GM19043 (cell line): ENCODE measurements around the gene SLC24A3.

ENCODE experiments used
- ATAC-seq: cut with Tn5 transposase; IDR thresholded peaks from one replicate; pipeline ENCODE4 v1.9.1; 2021; ENCODE audit warnings: low read depth; ENCODE audit not compliant: unreplicated experiment

Gene SLC24A3

DNA sequence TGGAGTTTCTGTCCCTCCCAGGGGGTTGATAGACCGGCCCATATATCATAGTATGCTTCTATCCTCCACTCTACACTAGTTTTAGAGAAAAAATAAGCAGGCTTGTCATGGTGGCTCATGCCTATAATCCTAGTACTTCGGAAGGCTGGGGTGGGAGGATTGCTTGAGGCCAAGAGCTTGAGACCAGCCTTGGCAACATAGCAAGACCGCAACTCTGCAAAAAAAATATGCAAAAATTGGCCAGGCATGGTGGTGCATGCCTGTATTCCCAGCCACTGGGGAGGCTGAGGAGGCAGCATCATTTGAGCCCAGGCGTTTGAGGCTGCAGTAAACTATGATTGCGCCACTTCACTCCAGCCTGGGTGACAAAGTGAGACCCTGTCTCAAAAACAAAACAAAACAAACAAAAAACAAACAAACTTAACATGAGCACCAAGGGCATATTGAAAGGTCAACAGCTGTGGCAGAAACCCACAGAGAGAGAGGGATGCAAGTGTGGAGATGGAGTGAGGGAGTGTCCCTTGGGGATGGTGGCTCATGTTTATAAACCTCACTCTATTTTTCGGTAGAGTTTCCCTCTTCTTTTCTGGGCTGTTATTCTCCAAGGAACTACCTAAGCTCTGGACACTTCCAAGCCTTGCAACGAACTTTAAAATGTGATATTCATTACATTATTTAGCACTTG is 24.1 kb downstream of the SLC24A3 start:
- ATAC-seq, result no peak

DNA sequence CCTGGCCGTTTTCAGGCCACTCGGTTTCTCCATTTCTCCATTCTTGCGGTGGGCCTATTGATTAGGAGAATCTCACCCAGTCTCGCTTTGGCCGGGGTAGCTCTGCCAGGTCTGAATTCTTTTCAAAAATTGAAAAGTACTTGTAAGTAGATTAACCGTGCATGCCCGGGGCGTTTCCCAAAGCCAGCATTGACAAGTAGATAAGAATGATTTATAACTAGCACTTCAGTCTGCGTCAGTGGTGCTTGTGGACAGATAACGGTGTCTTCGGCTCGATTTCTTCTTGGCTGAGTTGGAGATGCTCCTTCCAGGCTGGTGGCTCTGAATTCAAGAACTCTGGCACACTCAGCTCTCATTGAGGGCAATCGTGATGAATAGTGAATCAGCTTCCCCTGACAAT is 29.0 kb downstream of the SLC24A3 start:
- ATAC-seq, result no peak

DNA sequence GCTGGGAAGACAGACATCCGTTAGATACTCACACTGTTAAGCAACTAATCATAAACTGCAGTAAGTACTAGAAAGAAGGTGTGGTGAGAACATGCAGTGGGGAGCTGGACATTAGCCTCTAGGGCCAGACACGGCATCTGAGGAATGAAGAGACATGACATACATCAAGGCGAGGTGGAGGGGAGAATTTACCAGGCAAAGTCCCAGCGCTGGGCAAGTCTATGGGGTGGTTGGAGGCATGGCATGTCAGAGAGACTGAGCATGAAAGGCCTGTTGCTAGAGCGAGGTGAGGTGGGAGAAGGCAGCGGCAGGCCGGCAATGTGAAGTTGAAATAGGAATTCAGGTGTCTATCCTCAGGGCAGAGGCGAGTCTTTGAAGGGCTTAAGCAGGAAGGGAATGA is 31.8 kb downstream of the SLC24A3 start:
- no peak for ATAC-seq

DNA sequence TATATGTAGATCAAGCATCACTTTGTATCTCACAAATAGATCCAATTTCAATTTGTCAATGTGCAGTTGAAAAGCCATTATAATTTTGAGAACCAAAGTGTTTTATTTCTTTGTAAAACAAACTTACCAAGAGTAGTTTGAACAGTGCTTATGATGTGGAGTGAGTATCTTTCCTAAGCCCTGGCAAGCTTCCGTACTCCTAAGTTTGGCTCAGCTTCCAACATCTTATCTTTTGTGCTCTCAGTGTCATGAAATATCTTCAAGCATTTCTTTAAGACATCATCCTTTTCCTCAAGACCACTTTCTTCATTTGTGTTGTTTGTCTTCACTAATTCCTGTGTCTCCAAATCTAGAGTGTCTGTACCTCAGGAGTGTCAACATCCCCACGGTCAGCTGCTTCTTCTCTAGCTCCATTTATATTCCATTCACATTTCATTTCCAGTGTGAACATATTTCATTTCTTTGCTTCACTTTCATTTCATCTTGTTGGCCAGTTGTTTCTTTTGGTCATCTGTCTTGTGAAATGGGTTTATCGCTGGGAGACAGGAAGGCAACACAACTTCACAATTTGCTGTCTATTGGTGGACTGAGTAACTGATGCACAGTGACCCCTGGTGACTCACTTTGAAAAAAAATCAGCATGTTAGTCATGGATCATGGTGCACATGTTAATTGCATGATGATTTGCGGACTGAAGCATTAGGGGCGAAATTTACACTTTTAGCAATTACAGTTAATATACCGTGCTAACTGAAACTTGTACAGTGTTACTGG is 36.9 kb downstream of the SLC24A3 start:
- ATAC-seq, result no peak

DNA sequence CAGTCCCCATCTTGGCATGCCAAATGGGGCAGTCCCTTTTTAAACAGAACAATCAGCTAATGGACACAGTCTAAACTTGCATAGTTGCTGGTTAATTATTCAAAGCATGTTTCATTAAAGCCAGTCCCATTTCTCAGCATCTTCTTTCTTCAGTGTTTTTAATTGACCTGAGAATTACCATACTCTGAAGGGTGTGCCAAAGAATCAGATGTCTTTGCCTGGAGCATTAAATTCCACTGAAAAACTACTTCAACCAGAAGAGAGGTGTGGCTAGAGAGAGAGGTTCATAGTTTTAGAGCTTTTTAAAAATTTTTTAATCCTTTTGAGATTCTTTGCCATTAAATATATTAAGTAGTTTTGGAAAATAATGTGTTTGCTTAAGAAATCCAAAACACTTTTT is 37.9 kb downstream of the SLC24A3 start:
- ATAC-seq, result no peak

DNA sequence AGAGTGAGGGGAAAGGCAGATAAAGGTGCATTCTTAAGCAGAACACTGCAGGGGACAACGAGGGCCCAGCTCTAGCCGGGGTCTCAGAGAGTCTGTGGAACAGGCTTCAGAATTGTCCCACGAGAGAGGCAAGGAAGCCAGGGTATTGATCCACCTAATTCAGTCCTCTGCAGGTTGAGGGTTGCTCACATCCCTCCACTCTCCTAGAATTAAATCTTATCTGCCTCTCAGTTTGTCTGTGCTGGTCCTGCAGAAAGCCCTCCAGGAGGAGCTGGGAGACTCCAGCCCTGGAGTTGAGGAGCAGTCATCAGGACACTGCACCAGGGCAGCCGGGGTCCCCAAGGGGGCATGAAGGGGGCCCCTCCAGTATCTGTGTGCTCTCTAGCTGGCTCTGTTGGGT is 39.1 kb downstream of the SLC24A3 start:
- no peak for ATAC-seq

DNA sequence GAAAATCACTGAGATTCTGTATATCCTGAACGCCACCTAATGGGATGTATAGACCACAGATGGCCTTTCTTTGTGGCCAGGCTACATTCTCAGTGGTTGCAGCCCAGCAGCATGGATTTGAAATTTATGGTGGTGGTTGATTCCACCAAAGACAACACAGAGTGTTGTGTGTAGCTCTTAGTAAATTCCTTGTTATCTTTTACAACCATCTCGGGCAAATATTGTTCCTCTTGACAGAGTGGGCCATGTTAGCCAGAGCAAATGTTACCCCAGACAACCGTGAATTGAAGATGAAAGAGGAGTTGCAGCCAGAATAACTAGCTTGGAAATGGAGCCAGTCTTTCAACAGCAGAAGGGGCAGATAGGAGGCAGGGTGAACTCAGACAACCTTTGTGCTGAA is 39.5 kb downstream of the SLC24A3 start:
- no peak for ATAC-seq

DNA sequence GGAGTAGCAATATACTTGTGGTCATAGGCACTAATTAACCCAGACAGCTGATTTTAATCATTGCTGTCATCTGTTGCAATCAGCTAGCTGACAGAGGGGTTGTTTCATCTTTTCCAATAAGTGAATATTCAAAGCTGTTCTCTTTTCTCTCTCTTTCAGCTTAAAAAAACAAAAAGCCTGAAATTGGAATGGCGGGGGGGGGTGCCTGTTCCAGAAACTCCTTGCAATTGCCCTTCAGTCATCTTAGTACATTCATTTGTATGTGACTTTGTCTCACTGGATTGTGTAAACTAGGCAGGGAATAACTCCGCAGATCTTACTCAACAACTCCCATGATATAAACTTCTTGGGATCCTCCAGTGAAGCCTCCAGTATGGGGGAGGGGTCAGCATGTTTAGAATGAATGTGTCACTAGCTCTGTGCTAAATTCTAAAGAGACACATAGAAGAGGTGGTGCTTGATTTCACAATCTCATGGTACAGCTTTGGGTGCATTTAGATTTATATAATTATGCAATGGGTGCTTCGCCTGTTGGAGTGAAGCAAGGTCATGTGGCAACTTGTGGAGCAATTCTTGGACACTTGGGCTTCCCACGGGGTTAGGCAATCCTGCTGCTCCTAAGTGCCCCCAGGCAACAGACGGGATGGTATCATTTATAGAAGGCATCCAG is 40.1 kb downstream of the SLC24A3 start:
- no peak for ATAC-seq

DNA sequence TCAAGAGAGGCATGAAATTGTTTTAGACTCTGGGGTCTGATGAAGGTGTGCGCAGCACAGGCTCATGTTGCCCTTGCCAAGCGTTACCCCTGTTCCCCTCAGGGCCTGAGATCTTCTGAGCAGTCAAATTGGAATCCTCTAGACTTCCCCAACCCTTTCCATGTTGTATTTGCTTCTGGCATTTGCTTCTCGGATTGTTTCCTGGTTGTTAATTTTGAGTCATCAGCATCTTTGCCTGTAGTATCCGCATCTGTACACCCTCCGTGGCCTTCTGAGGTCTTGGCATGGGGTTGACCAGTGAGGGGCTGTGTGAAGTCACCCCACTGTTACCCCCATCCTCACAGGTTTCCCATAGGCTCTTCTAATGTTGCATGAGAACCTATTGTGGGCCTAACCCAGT is 40.9 kb downstream of the SLC24A3 start:
- ATAC-seq, result no peak

DNA sequence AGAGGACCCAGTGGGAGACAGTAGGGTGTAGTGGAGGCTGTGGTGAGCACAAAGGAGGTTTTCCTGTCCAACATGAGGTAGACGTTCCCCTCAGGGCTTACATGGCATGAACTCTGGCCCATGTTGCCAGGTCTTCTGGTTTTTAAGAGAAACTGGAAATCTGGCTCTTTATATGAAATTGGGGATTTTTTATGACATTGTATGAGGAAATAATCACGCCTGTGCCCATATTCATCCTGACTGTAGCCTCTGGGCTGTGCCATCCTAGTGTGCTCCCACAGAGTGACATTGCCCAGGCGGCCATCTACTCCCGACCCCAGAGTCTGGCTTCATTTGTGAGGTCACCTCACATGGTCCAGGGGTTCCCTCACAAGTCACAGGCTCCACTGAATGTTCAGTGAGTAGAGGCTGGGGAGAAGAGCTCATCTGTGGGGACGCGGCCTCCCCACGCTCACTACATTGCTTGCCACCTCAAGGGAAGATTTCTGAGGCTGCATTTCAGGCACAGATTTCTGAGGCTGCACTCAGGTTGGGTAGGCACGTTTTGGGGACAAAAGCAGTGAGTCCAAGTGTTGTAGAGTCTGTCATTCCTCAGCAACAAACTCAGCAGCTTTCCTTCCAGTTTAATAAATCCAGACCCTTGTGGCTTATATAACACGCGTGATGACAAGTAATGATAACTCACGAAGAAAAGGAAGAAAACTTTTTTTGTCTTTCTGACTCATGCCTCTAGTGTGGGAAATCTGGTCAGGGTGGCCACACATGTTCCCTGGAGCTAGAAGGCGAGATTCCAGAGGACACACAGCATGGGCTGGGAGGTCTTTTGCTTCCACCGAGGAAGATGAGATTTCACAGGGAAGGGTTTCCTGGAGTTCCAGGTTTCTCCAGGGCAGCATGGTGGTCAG is 41.7 kb downstream of the SLC24A3 start:
- ATAC-seq, result no peak

DNA sequence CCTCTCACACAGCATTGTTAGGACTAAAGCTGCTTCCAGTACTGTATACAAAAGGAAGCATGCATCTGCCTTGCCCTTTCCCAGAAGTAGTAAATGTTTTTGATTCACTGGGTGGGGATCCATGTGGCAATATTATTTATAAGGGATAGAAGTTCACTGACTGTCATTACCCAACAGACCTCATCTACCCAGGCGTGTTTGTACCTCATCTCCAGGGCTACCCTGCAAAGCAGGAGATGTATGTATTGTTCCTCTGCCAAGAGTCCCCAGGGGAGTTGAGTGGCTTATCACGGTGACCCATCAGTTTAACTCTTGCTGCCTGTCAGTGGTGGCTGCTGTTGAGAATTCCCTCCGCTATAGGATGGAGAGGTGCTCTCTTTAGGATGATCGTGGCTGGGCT is 42.5 kb downstream of the SLC24A3 start:
- ATAC-seq, result no peak

DNA sequence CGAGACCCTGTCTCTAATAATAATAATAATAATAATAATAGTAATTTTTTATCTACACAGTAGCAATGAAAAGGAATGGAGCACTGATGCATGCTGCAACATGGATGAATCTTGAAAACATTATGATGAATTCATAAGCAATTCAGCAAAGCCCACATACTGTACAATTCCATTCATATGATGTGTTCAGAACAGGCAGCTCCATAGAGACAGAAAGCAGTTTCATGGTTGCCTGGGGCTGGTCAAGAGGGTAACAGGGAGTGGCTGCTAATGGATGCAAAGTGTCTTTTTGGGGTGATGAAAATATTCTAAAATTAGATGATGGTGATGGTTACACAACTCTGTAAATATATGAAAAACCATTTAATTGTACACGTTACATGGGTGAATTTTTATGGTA is 43.6 kb downstream of the SLC24A3 start:
- ATAC-seq, result no peak

DNA sequence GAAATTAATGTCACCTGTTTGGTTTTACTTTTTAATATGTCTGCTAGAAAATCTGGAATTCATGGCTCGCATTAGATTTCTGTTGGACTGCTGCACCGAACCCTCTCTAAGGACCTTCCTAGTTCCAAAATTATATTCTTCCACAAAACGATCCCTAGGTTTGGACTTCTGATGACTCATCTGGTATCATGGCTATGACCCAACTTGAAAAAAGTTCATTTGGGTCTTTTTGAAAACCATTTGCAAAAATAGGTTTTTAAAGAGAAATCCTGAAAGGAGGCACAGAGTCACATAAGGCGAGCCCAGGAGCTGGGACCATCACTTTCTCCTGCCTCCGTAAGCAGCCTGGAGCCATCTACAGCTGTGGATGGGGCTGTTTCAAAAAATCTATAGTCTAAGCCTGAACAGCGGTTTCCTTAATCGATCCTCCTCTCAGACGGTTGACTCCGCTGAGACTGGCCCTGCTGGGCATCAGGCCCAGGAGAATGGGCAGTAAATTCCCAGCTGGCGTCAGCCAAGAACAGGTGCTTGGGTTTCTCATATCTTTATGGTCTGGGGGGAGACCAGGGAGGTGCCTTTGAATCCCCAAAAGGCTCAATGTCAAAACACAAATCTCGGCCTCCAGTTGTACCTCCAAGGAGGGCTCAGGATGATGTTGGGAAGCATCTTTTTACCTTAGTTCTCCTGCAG is 44.6 kb downstream of the SLC24A3 start:
- no peak for ATAC-seq

DNA sequence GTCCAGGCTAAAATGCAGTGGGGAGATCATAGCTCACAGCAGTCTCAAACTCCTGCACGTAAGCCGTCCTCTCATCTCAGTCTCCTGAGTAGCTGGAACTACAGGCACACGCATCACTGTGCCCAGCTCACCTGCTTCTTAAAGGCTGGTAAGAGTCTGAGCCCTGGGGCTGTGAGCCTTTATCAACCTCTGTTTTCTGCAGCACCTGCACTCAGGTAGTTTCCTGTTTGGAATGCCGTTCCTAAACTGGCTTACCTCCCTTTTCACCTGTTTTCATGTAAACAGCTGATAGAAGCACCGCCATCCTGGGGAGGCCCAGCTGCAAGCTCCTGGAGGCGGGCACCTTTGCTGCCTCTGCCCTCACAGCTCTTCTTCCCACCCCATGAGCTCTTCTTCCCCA is 45.4 kb downstream of the SLC24A3 start:
- no peak for ATAC-seq

DNA sequence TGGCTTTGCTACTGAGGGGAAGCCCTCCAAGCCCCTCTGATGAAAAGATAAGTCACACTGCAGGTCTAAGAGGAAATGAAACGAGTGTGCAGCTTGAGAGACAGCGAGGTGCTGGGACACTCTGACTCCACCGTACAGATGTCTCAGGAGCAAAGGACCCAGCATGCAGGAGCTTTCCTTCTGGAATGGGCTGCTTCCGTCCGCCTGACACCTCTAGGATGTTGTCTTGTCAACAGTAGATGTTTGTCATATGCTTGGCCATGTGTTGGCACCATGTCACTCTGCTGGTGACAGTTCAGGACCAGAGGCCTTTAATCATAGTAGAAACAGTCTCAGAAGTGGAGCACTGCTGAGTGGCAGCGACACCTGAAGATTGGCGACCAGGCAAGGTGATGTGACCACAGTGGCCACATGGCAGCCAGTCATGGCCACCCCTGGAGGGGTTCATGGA is 46.7 kb downstream of the SLC24A3 start:
- ATAC-seq, result no peak

DNA sequence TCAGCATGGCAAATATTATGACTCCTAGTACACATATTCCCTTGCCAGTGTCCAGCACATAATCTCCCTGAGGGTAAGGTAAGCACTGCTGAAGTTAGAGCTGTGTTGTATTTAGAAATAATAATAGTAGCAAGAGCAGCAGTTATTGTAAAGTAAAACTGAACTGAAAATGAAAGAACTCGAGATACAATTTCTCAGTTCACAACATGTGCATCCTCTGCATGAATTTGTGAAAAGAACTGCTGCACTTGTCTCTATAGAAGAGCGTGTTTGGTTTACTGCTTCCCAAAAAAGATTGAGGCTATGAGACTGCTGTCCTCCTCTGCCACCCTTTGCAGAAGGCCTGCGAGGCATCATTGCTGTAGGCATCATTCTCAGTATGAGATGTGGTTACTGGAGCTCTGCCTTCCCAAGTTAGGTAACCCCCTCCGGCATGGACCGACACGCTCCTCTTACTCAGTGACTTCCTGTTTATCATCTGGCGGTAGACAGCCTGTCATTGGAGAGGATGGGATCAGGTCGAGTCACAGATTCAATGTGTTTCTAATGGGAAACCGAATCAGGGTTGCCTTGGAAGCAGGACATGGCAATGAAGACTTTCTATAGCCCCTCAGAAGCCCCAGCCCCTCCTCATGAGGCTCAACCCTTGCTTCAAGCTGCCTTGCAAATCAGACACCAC is 48.1 kb downstream of the SLC24A3 start:
- ATAC-seq, result no peak

DNA sequence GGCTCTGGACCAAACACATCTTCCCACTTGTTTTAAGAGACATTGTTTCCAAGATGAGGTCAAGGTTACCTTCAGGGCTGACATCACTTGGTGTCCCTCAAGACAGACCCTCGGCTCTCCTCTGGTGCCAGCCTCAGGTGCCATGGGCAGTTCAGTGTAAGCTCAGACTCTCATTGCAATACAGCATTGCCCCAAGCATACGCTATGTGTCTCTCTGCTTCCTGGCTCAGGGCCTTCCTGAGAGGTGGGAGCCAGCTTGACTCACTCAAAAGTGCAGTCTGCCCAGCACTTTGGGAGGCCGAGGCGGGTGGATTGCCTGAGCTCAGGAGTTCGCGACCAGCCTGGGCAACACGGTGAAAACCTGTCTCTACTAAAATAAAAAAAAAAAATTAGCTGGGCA is 51.7 kb downstream of the SLC24A3 start:
- no peak for ATAC-seq

DNA sequence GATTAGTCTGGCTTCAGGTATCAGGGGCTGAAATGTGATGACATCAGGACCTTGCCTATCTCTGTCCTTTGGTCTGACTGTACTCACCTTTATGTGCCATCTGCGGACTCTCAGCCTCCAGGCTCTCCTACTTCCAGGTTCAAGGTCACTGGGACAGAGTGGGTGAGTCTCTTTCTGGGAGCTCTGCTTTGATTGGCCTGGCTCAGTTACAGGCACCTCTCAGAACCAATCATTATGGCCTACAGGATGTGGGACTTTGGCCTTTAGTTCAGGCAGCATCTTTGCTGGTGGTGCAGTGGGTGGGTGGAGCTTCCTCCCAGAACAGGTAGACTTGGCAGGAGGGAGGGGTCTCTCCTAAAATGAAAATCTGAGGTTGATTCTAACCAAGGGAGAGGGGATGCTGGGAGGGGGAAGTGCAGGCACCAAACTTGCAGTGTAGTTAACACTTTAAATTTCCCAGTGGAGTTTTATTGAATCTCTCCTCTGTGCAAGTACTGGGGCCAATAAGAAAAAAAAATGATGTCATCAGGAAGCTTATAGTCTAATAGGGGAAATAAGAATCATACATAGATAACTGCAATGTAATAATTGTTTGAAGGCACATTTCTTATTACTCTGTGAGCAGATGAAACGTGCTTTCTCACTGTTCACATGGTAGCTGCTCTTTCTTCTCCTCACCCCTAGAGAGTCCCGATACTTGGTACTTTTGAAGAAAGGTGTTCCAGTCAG is 53.4 kb downstream of the SLC24A3 start:
- ATAC-seq, result no peak

DNA sequence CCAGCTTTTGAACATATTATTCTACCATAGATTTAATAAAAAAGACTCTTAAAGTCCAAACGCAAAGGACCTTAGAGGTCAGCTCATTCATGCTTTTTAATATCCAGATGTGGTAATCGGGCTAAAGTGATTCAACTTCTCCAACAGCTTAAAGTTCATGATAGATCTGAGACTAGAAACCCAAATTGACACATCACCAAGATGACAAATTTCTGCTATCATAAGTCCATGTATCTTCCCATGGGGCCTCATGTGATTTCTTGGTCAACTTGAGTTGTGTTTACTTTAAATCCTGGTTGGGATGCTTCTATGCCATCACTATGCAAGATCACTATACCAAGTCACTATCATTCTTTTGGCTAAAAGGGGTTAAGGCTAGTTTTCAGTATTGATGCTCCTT is 56.0 kb downstream of the SLC24A3 start:
- no peak for ATAC-seq
